AG08395 (cell line): ENCODE results near the gene PRRC1.
"Not testable (repeated sequence)": the region's sequence is repeated elsewhere in the genome, so short reads cannot be mapped to it uniquely, and the experiment has no call there.

ENCODE experiments used
- DNase-seq: peaks from one replicate; pipeline ENCODE4 v3.0.0; 2012; ENCODE audit warnings: mixed read lengths, low spot score

Gene PRRC1

DNA sequence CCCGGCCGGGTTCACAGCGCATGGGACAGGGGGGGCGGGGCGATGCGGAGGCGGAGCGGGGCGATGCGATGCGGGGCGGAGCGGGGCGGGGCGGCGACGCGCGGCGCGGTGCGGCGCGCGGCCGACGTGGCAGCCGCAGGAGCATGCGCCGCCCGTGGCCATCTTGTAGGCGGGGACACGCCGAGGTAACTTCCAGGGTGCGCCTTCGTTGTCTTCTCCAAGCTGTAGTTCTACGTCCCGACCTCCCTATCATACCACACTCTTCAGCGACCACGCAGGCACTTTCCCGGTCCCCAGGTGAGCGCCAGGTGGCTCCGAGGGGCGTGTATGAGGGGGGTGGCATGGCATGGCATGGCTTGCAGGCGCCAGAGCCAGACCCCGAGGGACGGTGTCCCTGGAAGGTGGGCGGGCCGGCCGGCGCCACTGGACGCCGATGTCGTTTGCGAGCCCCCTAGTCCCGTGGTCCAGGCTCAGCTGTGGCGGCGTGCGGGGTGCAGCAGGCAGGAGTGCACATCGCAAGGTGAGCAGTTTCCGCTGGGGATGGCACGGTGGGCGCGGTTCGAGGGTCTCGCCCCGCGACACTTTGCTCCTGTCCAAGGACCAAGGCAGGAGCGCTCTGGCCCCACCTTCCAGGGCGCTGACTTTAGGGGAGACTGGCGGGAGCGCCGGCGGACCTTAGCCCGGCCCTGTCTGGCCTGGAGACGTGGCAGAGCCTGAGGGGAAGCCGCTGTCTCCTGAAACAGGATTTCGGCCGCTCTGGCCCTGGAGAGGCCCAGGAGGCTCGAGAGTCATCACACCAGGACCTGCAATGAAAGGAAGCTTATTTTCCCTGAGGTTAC is at the start of gene PRRC1:
PRRC1 (plus strand) TSS at position 161 of the 839 bp plus-strand sequence. CDS start 5,840 bp downstream, outside the sequence.
- peak; percentile 93 for DNase-seq

DNA sequence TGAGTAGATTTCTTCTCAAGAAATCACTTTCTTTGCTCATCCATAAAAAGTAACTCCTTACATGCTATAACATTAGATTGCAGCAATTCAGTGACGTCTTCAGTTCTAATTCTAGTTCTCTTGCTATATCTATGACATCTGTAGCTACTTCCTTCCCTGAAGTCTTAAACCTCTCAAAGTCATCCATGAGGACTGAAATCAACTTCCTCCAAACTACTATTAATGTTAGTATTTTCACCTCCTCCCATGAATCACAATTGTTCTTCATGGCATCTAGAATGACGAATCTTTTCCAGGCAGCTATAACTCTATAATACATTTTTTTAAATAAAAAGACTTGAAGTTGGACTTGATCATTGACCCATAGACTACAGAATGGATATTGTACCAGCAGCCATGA is 46.2 kb upstream of the PRRC1 start:
- no peak for DNase-seq

DNA sequence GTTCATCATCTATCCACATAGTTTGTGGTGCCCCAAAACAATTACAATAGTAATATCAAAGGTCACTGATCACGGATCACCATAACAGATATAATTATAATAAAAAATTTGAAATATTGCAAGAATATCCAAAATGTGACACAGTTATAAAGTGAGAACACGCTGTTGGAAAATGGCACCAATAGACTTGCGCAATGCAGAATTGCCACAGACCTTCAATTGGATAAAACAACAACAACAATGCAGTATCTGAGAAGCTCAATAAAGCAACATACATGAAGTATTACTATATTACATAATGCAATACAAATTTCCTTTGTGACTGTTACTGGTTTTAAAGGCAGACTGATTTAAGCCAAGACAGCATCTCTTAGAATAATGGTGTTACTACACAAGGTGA is 44.7 kb upstream of the PRRC1 start:
- no peak for DNase-seq

DNA sequence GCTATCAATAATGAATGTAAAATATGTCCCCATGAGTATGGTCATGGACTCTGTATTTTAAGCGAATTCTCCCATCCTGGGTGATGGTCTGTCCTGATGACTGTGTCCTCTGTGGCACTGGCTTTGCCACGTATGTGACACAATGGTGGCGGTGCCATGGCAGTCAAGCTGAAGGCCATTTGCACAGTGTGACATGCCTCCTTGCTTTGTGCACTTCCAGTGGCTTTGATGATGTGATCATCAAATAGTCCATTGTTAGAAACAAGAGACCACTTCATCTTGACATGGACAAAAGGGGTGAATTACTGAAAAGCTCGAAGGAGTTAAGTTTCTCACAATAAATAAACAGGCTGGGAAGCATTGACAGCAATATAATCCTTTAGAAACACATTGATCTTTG is 31.0 kb upstream of the PRRC1 start:
- no peak for DNase-seq

DNA sequence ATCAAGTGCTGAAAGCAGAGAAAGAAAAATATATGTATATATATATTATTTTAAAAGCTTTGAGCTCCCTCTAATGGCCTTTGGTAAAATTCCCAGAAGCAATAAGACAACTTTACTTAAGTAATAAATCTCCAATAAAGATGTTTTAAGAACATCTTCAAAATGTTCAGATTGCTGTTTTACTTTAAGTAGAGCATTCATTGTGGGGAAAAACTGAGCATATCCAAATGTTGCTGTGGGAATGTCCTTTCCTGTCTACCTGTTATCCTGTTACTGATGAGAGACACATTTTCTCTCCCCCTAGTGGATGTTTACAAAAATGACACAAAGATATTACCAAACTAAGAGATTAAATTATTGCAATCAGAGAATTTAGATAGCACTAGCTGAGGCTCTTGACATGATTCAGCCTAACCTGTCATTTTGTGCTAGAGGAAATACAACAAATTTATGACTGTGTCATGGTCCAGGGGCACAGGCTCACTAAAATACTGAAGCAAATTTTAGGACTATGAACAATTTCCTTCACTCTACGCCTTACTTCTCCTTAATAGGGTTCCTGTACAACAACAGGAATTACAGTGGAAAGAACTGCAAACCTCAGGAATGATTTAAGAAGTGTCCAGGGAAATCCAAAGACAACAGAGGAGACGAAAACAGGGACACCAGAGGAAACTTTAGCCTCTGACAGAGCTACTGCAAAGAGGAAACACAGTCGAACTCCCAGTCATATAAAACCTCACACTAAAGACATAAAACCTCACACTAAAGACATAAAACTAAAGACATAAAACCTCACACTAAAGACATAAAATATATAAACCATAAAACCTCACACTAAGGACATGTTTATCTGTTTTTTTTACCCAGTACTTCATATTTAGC is 24.3 kb upstream of the PRRC1 start:
- peak; percentile 44 for DNase-seq

DNA sequence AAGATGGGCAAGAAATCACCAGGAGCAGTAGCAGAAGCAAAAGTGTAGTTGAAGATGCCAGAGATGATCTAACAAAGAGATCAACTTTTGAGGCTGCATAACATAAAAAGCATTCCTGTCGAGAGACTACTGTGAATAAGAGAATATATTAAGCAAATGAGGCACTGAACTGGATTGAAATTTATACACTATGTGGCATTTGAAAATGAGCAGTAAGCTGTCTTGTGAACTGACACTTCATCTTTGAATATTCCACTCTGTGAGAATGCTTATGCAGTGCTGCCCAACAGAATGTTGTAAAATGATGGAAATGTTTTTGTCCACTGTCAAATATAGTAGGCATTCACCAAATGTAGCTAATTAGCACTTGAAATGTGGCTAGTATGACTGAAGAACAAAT is 18.9 kb upstream of the PRRC1 start:
- DNase-seq: no peak

DNA sequence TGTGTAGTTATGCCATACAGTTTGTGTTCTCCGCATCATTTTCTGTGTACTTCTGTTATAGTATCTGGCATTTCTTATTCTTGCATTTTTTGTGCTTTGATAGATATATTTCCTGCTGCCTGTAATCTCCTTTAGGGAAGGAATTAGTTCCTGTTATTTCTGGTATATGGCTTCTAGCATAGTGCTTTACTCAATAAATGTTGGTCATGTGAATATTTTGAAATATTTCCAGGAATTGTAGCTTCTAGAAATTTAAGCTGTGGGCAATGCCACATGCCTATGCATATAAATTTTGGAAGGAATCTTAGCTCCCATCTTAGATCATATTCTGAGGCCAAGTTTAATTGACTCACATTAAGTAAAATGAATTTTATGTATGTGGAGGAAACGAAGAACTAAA is 11.5 kb upstream of the PRRC1 start:
- DNase-seq: no peak

DNA sequence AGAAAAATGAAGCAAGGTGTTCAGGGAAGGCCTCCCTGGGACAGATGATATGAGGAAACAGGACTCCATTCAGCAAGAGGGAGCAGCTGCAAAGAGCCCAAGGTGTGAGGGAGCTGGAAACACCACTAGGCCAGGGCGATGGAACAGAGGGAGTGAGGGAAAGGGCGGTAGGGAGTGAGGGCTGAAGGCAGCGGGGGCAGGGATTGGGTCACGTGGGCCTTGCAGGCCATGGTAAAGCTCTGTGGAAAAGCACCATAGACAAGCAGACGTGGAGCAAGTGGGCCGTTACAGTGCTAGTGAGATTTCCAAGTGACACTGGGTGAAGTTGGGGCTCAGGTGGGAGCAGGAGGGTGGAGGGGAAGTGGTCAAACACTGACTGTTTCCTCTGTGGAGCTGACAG is 10.8 kb upstream of the PRRC1 start:
- no peak for DNase-seq

DNA sequence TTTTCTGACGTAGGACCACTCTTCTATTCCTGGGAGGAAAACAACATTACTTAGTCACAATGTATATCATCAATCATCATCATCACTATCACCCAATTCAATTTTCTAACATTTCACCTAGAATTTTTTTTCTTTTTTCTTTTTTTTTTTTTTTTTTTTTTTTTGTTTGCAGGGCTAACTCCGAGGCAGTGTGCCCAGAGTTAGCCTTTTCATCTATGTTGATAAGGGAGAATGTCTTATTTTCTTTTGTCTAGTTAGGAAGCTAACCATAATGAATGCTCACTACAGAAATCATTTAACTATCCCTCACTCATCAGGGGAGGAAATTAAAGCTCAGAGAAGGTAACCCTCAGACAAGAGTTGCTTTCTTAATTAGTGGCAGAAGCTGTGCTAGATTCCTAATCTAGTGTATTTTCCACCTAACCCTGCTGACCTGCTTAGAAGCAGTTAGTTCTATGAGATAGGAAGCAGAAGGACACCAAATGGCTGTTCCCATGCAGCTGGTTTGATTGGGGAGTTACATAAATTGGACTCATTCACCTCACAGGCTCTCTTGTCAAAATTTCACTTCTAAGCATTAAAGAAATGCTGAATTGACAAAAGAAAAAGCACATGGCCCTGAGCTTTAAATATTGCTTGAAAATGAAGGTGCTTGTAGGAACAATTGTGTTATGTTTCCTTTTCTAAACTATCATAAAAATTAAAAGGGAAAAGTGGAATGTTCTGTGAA is 8.6 kb upstream of the PRRC1 start:
- no peak for DNase-seq

DNA sequence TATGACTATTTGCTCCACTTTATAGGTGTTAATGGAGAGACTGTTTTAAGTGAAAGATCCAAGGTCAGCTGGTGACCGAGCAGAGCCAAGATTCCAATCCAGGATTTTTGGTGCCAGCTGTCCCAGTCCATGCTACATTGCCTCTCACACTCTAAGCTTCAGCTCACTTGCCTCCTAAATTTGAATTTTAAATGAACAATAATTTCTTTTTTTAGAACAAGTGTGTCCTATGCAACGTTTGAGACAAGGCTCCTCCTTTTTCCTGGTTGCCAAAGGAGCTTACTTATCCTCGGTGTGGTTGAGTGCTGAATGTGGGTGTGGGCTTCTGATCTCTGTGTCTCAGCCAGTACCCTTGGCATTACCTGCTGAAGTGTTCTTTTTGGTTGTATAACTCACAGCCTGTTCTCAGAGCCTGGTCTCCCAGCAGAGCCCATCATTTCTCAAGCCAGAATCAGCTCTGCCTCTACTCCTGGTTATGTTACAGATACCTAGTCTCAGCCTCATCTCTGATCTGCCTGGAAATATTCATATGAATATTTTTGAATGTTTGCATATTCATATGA is 4.0 kb upstream of the PRRC1 start:
- no peak for DNase-seq

DNA sequence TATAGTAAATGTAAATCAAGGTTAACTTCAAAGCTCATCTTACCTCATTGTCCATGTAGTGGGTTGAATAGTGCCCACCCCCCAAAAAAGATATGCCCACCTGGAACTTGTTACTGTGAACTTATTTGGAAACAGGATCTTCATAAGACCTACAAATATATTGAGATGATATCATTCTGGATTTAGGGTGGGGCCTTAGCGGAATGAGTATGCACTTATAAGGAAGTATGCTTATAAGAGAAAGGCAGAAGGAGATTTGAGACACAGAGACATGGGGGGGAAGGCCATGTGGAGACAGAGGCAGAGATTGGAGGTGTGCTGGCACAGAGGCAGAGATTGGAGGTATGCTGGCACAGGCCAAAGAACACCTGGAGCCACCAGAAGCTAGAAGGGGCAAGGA is 2.6 kb upstream of the PRRC1 start:
- no peak for DNase-seq

DNA sequence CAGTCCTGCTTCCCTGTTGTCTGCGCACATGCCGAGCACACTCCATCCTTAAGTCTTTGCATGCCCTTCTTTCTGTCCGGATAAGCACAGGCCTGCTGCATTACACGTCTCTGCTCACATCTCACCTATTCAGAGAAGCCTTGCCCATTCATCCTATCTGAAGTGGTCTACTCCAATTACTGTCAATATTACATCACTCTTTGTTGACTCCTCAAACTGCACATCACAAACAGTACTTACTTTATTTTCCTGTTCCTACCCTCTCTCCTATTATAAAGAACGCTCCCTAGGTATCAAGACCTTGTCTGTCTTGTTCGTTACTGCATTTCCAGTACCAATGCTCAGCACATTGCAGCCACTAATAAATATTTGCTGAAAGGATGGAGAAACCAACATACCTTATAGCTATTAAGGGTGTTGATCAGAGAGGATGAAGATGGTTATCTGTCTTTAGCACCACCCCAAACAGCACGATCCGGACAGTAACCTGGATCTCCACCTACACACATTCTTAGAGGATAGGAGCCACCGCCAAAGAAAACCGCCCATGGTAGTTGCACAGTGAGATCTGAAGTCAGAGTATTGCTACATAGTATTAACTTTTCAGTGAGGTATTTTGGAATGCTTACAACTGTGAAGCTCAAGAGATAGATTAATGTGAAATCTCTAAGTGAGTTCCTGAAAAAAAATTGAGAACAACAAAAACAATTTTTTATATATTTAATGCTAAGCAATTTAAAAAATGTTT is 1.6 kb upstream of the PRRC1 start:
- no peak for DNase-seq

DNA sequence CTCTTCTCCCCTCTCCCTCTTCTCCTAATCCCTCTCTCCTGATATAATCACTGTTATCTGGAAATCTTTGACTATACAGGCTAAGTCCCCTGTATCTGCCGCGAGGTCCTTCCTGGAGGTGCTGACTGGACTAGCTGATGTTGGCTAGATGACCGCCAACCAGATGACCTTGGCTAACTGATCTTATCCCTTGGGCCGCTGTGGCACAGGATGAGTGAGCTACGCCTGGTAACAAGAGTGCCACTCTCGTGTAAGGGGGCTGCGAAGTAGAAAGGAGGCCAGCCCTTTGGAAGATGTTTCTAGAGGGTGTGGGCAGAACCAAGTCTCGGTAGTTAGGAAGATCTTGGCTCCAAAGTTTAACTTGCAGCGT is 345 bp upstream of the PRRC1 start:
- no peak for DNase-seq

DNA sequence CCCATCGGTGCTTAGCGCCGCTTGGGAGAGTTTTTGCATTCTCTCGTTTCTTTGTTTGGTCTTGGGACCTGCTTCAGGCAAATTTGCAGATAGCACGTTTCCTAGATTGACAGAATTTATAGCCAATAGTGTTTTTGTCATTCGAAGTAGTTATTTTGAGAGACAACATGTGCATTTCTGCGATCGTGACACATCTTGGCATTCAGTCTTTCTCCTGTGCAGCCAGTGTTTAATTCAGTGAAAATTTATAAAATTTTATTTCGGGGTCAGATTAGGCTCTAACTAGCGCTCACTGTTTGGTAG is 830 bp downstream of the PRRC1 start:
- DNase-seq: no peak

DNA sequence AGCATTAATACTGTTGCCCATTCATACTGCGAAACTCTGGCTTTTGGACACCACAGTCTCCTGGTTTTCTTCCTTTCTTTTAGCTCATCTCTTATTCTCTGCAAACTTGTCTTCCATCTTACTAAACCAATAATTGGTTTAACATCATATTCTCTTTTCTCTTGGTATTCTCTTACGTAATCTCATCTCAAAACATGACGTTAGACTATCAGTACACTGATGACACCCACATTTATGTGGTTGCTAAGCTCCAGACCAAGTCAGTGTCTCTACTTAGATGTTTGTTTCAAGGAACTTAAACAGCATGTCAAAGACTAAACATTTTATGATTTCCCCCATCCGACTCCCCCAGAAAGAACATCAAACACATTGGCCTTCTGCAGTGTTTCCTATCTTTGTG is 2.1 kb downstream of the PRRC1 start:
- DNase-seq: no peak

DNA sequence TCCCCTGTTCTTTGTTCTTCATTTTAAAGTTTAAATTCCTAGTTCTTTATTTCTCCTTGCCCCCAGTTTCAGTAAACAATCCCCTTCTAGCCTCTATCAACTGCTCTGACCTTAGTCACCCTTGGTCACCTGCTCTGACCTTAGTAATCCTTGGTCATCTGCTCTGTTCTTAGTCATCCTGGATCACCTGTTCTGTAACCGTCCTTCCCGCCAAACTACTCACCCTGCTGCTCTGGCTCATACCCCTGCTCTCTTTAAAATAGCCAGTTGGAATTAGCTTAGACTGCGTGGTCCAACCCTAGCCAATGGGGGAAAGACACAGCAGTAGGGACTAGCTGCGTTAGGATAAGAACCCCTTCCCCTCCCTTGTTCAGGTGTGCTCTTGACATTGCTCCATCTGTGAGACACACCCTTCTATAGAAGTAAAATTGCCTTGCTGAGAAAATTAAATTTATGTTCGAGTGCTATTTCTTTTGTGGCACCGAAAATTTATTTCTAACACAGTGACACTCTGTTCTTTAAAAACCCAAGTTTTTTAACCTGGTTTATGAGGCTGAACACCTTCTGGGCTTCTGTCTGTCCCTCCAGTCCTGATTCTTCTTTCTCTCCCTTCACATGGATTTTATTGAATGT is 3.8 kb downstream of the PRRC1 start:
- DNase-seq: no peak

DNA sequence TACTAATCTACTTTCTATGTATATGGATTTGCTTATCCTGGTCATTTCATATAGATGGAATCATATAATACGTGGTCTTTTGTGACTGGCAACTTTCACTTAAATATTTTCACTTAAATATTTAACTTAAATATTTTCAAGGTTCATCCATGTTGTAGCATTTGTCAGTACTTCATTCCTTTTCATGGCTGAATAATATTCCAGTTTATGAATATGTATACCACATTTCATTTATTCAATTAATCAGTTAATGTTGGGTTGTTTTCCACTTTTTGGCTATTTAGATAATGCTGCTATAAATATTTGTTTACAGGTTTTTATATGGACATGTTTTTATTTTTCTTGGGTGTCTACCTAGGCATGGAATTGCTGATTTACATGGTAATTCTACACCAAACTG is 7.7 kb downstream of the PRRC1 start:
- DNase-seq: no peak

DNA sequence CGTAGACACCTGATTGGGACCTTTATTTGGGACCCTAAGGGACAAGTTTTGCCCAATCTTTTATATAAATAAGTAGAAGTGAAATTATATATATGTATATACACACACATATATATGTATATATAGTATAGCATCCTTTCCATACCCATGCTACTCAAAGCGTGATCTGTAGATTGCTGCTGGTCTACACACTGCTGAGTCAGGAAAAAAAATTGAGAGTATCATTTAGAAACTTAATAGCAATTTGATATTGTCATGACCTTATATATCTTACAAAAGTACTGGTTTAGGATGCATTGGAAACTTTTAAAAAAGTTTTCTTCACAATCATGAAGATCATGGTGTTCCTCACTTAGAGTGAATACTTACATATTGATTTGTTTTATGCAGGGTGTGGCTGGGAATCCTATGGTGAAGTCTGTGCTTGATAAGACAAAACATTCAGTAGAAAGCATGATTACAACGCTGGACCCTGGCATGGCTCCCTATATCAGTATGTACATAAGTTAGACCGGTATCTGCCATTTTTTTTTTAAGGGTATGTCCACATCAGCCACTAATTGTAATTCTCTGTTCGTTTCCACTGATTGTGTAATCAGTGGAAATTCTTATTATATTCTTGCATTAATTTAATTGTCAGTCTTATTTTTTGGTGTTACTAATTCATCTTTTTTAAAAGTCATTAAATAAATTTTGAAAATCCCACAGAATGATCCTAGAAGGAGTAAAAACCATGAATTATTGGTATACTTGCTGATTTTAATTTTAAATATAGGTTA is 12.7 kb downstream of the PRRC1 start:
- no peak for DNase-seq

DNA sequence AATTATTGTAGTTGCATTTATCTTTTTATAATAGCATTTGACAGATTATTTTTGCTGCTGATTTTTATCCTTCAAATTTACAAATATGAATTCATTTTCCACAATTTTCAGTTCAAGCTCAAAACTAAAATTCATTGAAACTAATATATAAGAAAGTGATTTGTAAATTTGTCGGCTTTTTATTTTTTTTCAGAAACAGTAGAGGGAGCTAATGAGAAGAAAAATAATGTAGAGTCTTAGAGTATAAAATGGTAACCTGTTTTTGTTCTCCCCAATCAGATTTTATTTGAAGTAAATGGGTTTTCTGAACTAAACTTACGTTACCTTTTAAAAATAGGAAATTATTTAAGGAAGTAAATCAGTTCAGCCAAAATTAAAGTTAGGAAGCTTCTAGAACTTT is 19.2 kb downstream of the PRRC1 start:
- no peak for DNase-seq

DNA sequence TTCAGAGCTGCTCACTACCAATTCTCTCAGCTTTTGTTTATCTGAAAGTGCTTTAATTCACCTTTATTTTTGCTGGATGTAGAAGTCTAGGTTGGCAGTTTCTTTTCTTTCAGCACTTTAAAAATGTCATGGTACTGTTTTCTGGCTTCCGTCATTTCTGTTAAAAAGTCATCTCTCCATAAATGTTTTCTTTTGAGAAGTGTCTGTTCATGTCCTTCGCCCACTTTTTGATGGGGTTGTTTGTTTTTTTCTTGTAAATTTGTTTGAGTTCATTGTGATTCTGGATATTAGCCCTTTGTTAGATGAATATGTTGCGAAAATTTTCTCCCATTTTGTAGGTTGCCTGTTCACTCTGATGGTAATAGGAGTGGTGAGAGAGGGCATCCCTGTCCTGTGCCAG is 23.1 kb downstream of the PRRC1 start:
- not testable (repeated sequence) for DNase-seq
